Ovary (tissue), 3 donors: ENCODE data around the gene MYADML2.

Experiments
- CTCF ChIP-seq, 3 donors: fragments of 450-650 bp in 2 of 3; fragments of 200-600 bp in 1 of 3; IDR thresholded peaks; one replicate each; pipeline versions ENCODE4 v1.5.1 to v1.8.0; 2016 to 2022; ENCODE audit warnings: antibody characterized with exemption in 3 of 3, mild to moderate bottlenecking in 1 of 3
- EP300 ChIP-seq: sonication (generic); formaldehyde crosslinking; IDR thresholded peaks from one replicate; pipeline ENCODE4 v1.6.1; 2017; ENCODE audit warnings: antibody characterized with exemption
- POLR2A ChIP-seq: fragments of 450-650 bp; IDR thresholded peaks from one replicate; pipeline ENCODE4 v1.6.1; 2017; ENCODE audit warnings: antibody characterized with exemption, mild to moderate bottlenecking, moderate library complexity
- donor health status: DM: no; HTN: no; CAD: no.

DNA sequence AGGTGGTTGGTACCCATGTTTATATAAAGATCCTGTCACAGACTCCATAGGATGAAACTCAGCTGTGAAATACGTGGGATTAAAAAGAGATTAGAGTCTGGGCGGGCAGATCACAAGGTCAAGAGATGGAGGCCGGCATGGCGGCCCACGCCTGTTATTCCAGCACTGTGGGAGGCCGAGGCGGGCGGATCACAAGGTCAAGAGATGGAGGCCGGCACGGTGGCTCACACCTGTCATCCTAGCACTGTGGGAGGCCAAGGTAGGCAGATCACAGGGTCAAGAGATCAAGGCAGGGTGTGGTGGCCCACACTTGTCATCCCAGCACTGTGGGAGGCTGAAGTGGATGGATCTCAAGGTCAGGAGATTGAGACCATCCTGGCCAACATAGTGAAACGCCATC, 51.6 kb downstream of the MYADML2 start:
- no peak for TF ChIP-seq CTCF (IDR thresholded peaks at IDR 0.05)
- TF ChIP-seq POLR2A, result no peak
- no peak for TF ChIP-seq EP300
